Hepatocyte (in vitro differentiated cells): Measurements from ENCODE around the gene FKBP1B. TPM values are rescaled to one million over a fixed set of nuclear protein-coding genes. Genes with fewer than 3 reads are reported as not detected.

ENCODE experiments used
- DNase-seq: peaks from one replicate; pipeline ENCODE4 v3.0.0-alpha.2; 2016; ENCODE audit warnings: low spot score
- H2AFZ ChIP-seq: fragments of 200-600 bp; sonication (generic); 2 replicates; pipeline ENCODE4 v1.6.0; 2016; ENCODE audit warnings: antibody characterized with exemption, mild to moderate bottlenecking
- H3K27ac ChIP-seq: fragments of 200-600 bp; sonication (generic); 2 replicates; pipeline ENCODE4 v1.5.1; 2016; ENCODE audit warnings: mild to moderate bottlenecking
- H3K27me3 ChIP-seq: fragments of 200-600 bp; sonication (generic); 2 replicates; pipeline ENCODE4 v1.6.1; 2016
- H3K36me3 ChIP-seq: fragments of 200-600 bp; sonication (generic); replicated peaks from 2 replicates; pipeline ENCODE4 v1.5.1; 2016; ENCODE audit warnings: low read depth; ENCODE audit not compliant: insufficient read depth
- H3K4me1 ChIP-seq: fragments of 200-600 bp; sonication (generic); 2 replicates; pipeline ENCODE4 v1.5.1; 2016; ENCODE audit warnings: mild to moderate bottlenecking, moderate library complexity; ENCODE audit not compliant: insufficient read depth
- H3K4me2 ChIP-seq: fragments of 200-600 bp; sonication (generic); 2 replicates; pipeline ENCODE4 v1.6.0; 2016
- H3K4me3 ChIP-seq: fragments of 200-600 bp; sonication (generic); 2 replicates; pipeline ENCODE4 v1.5.1; 2016; ENCODE audit warnings: mild to moderate bottlenecking
- H3K79me2 ChIP-seq: fragments of 200-600 bp; sonication (generic); 2 replicates; pipeline ENCODE4 v1.6.0; 2017; ENCODE audit warnings: mild to moderate bottlenecking
- H3K9me2 ChIP-seq: fragments of 200-600 bp; sonication (generic); replicated peaks from 2 replicates; pipeline ENCODE4 v1.6.0; 2017; ENCODE audit warnings: mild to moderate bottlenecking; ENCODE audit not compliant: insufficient read depth
- H3K9me3 ChIP-seq: fragments of 200-600 bp; sonication (generic); 2 replicates; pipeline ENCODE4 v1.5.1; 2016; ENCODE audit warnings: low read depth, mild to moderate bottlenecking
- H4K20me1 ChIP-seq: fragments of 200-600 bp; sonication (generic); 2 replicates; pipeline ENCODE4 v1.6.0; 2016; ENCODE audit warnings: mild to moderate bottlenecking; ENCODE audit not compliant: insufficient read depth, poor library complexity, severe bottlenecking
- EZH2 ChIP-seq: fragments of 200-600 bp; sonication (generic); IDR thresholded peaks from 2 replicates; pipeline ENCODE4 v1.6.1; 2016; ENCODE audit warnings: antibody characterized with exemption, mild to moderate bottlenecking, borderline replicate concordance
- EZH2phosphoT487 ChIP-seq: fragments of 200-600 bp; sonication (generic); IDR thresholded peaks from one replicate; pipeline ENCODE4 v1.6.1; 2018; ENCODE audit warnings: antibody characterized with exemption, mild to moderate bottlenecking, low read depth, moderate library complexity; ENCODE audit not compliant: unreplicated experiment, severe bottlenecking
- WGBS: methylation state at CpG from one replicate; pipeline ENCODE4 v1.1.6; 2016; ENCODE audit warnings: low lambda C conversion rate; ENCODE audit errors: missing lambda C conversion rate; 5-methylcytosine and 5-hydroxymethylcytosine counted together
- polyA plus RNA-seq: library from polyadenylated mRNA; unstranded; fragments of >200 nt; fragmentation: Nextera tagmentation; extraction: Ambion mirVana; gene quantifications from 2 replicates; pipeline ENCODE4 v1.2.1, GENCODE V29; 2016
- total RNA-seq: library from RNA; depleted of rRNA; stranded (reverse); fragments of >200 nt; gene quantifications from 2 replicates; pipeline ENCODE4 v1.2.3, GENCODE V29; 2014
- TF ChIP-seq, protein P1 (sequence below): fragments of 200-600 bp; sonication (generic); IDR thresholded peaks from 2 replicates; pipeline ENCODE4 v1.5.1; 2016; ENCODE audit warnings: antibody characterized with exemption, mild to moderate bottlenecking; ENCODE audit not compliant: poor library complexity

Gene FKBP1B
- total and polyA plus RNA-seq, 2 experiments from 2014 or later = 20.2 to 37.2 TPM

DNA sequence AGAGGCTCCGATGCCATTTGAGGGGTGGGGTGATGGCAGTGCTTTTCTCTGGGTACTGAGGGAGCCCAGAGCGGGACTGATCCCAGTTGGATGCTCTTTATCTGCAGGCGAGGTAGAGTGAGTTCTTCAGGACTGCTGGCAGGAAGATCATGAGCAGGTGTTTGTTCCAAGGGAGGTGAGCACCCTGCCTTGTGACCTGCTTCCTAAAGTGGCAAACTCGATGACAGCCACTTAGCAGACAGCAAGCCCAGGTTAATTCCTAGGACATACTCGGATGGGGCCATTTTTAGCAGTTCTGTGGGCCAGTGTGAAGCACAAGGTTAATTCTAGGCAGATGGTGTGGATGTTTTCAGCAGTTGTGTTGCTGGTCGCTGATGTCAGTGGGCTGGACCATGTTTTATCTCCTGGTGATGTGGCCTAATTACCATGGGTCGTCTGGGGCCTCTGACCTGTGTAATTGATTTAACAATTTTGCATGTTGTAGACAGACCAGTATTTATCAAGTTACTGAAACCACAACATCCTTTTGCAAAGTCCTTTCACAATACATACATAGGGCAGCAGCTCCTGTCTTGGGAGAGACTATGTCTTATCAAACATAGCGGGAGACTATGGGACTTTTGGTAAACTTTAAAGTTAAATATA is 4.9 kb downstream of the FKBP1B start:
- no peak for DNase-seq
- Histone ChIP-seq H3K27me3 (no peaks in the 10 kb centered on the region), H3K4me1 (no peaks in the 10 kb centered on the region), H3K4me3 (no peak overlapping the region), H3K9me2 (no peaks in the 10 kb centered on the region), H3K79me2 (no peaks in the 10 kb centered on the region), H4K20me1 (no peaks in the 10 kb centered on the region), H3K27ac (no peak overlapping the region), H3K4me2 (no peak overlapping the region), H2AFZ (no peak overlapping the region), H3K36me3 (no peaks in the 10 kb centered on the region), H3K9me3 (no peaks in the 10 kb centered on the region)
- 84% methylated on average over 8 of the region's 8 CpGs for WGBS
- TF ChIP-seq EZH2 (no peak), EZH2phosphoT487 (no peak)
- TF ChIP-seq, protein P1, sequence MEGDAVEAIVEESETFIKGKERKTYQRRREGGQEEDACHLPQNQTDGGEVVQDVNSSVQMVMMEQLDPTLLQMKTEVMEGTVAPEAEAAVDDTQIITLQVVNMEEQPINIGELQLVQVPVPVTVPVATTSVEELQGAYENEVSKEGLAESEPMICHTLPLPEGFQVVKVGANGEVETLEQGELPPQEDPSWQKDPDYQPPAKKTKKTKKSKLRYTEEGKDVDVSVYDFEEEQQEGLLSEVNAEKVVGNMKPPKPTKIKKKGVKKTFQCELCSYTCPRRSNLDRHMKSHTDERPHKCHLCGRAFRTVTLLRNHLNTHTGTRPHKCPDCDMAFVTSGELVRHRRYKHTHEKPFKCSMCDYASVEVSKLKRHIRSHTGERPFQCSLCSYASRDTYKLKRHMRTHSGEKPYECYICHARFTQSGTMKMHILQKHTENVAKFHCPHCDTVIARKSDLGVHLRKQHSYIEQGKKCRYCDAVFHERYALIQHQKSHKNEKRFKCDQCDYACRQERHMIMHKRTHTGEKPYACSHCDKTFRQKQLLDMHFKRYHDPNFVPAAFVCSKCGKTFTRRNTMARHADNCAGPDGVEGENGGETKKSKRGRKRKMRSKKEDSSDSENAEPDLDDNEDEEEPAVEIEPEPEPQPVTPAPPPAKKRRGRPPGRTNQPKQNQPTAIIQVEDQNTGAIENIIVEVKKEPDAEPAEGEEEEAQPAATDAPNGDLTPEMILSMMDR = no peak

GRCh38 chr2:24055750-24056149 is 6.2 kb downstream of the FKBP1B start:
- no peaks in the 10 kb centered on the region for H4K20me1 ChIP-seq
- H3K36me3 ChIP-seq = no peaks in the 10 kb centered on the region
- no peaks in the 10 kb centered on the region for H3K9me3 ChIP-seq
- H3K9me2 ChIP-seq = no peaks in the 10 kb centered on the region
- no peak for DNase-seq
- H2AFZ ChIP-seq = no peak overlapping the region
- H3K4me1 ChIP-seq = no peaks in the 10 kb centered on the region
- H3K4me2 ChIP-seq = no peak overlapping the region
- H3K27ac ChIP-seq = no peak overlapping the region
- H3K4me3 ChIP-seq = no peak overlapping the region
- WGBS = 96% methylated on average over 6 of the region's 6 CpGs
- H3K27me3 ChIP-seq = no peaks in the 10 kb centered on the region
- TF ChIP-seq, protein P1 = no peak
- TF ChIP-seq EZH2 = no peak
- TF ChIP-seq EZH2phosphoT487 = no peak
- no peaks in the 10 kb centered on the region for H3K79me2 ChIP-seq

- H3K27me3 ChIP-seq = no peaks in the 10 kb centered on the region
- DNase-seq = no peak
- H2AFZ ChIP-seq = no peak overlapping the region
- no peak for TF ChIP-seq EZH2phosphoT487
- TF ChIP-seq, protein P1 = no peak
- no peaks in the 10 kb centered on the region for H3K9me2 ChIP-seq
- H3K9me3 ChIP-seq = no peaks in the 10 kb centered on the region
- no peak overlapping the region for H3K4me2 ChIP-seq
- no peaks in the 10 kb centered on the region for H3K4me1 ChIP-seq
- no peaks in the 10 kb centered on the region for H3K36me3 ChIP-seq
- no peak overlapping the region for H3K27ac ChIP-seq
- H4K20me1 ChIP-seq = no peaks in the 10 kb centered on the region
- WGBS = 97% methylated on average over 4 of the region's 4 CpGs
- no peak overlapping the region for H3K4me3 ChIP-seq
- no peaks in the 10 kb centered on the region for H3K79me2 ChIP-seq
These were observed 9.2 kb downstream of the FKBP1B start for GRCh38 chr2:24058564-24059271.
